ENCODE data around the gene ARHGDIB. TPM values are rescaled to one million over a fixed set of nuclear protein-coding genes. Genes with fewer than 3 reads are reported as not detected.

ARHGDIB gene
- total and polyA plus RNA-seq, 2 of the 13 experiments (the other 11 are each of a cell fraction or from before 2014, with no cell fraction given), result 0.11 to 0.87 TPM

DNA sequence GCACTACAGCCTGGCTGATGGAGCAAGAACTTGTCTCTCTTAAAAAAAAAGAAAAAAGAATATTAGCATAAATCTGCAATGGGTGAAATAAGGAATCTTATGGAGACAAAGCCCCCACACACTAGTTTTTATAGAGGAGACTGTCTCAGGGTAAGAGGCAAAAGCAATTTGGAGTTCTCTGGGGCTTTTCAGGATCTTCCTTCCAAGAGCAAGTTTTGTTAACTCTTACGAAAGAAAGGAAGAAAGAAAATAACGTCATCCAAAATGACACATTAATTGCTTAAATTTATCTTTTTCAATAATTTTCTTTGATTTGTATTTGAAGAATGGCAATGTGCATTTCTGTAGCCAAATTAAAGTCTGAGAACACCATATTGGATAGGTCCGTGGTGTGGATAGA, 15.3 kb upstream of the ARHGDIB start (continued):
- TF ChIP-seq PRDM10 (CRISPR knock-in tag; IDR thresholded peaks at IDR 0.05; ENCODE audit: low read depth), result no peak

DNA sequence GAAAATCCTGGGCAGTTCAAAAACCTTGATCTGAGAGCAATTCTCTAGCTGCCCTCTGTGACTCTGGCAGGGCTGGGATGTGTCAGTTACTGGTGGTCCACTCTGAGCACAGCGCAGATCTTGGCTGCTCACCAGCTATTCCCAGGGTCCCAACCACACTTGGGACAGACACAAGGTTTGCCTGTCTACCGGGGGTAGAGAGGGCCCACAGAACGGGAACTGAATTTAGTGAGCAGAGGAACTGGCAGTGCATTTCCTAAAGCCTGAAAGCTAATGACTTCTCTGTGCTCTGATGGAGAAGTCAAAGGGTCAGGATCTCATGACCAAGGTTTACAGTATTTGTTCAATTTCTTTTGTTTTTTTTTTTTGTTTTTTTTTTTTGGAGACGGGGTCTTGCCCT, 14.1 kb upstream of the ARHGDIB start:
- intact Hi-C loops (cut with micrococcal nuclease; ENCODE audit: unreplicated experiment) (no loop called here), in situ Hi-C loops (cut with HindIII; ENCODE audit: extremely low pct_ligation_motif_present, low pct_unique_long_range_greater_than_20kb) (no loop called here)
- Histone ChIP-seq H3K36me3 (replicated peaks in 1 of 2; ENCODE audit: control insufficient read depth in 1 of 2, insufficient read depth in 2 of 2, low read length in 2 of 2) (no peaks in the 10 kb centered on the region), H3K27ac (ENCODE audit: extremely low read length, insufficient read depth, low read length) (no peak overlapping the region), H3K79me2 (ENCODE audit: insufficient read depth, low read length) (no peaks in the 10 kb centered on the region), H4K20me1 (ENCODE audit: insufficient read depth, low read length) (no peaks in the 10 kb centered on the region), H3K27me3 (ENCODE audit: control insufficient read depth in 1 of 2, insufficient read depth in 2 of 2, low read length in 2 of 2) (no peaks in the 10 kb centered on the region), H3K9me3 (ENCODE audit: low read length) (no peaks in the 10 kb centered on the region), H2AFZ (ENCODE audit: low read length) (no peak overlapping the region), H3K4me3 (replicated peaks in 1 of 3; ENCODE audit: insufficient read depth in 1 of 3, low read depth in 2 of 3, low read length in 3 of 3) (no peak overlapping the region), H3K9ac (ENCODE audit: insufficient read depth, low read depth, low read length) (no peak overlapping the region), H3K4me2 (ENCODE audit: low read depth, low read length) (no peak overlapping the region), H3K4me1 (ENCODE audit: insufficient read depth, low read length) (no peaks in the 10 kb centered on the region)
- ATAC-seq (no peak), FAIRE-seq (no peak), DNase-seq (ENCODE audit: low spot score) (no peak)
- 47% methylated on average over 3 of the region's 4 CpGs for WGBS (ENCODE audit: low lambda C conversion rate)
- BruUV-seq (replicated peaks), result no TSS peak
- CTCF ChIA-PET (ENCODE audit: low intra/inter-chr PET ratio, low total read pairs), result no interaction called here
- TF ChIP-seq E2F1 (CRISPR knock-in tag; IDR thresholded peaks at IDR 0.05) (no peak), IRX3 (CRISPR knock-in tag; IDR thresholded peaks at IDR 0.05; ENCODE audit: borderline replicate concordance, low read depth) (no peak), ZNF232 (CRISPR knock-in tag; IDR thresholded peaks at IDR 0.05; ENCODE audit: borderline replicate concordance) (no peak)
- POLR2A ChIA-PET, result no interaction called here

All from HepG2 (cell line).